HG02840 (cell line): ENCODE data around the gene RBKS.
"Not testable (repeated sequence)": the region's sequence is repeated elsewhere in the genome, so short reads cannot be mapped to it uniquely, and the experiment has no call there.

Experiments
- ATAC-seq: cut with Tn5 transposase; IDR thresholded peaks from one replicate; pipeline ENCODE4 v1.9.1; 2021; ENCODE audit warnings: mild to moderate bottlenecking, moderate library complexity, moderate number of reproducible peaks; ENCODE audit not compliant: unreplicated experiment, low FRiP score

The RBKS gene

DNA sequence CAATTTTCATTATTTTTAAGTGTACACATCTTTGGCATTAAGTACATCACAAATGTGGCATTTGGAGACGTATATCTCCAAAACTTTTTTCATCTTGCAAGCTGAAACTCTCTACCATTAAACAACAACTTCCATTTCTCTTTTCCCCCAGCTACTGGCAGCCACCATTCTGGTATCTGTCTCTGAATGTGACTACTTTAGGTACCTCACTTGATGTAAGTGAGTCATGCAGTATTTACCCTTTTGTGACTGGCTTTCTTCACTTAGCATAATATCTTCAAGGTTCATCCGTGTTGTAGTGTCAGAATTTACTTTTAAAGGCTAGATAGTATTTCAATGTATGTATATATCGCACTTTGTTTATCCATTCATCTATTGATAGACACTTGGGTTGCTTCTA is 17.4 kb upstream of the RBKS start:
- ATAC-seq, result no peak

DNA sequence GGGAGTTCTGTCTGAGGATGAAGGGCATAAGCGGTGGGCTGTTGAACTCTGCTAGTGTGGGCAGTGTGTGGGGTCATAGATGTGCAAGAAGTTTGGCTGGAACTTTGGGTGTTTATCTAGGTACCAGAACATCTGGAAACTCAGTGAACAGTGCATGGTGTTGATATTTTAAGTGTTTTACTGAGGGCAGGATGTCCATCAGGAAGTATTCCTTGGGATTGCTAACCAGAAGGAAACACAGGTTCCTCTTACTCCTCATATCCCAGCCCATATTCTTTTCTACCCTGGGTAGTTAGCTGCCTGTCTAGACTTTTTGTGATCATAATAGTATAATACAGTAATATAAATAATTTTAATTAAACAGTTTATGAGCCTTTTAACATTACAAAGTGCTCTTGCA is 15.9 kb upstream of the RBKS start:
- no peak for ATAC-seq

DNA sequence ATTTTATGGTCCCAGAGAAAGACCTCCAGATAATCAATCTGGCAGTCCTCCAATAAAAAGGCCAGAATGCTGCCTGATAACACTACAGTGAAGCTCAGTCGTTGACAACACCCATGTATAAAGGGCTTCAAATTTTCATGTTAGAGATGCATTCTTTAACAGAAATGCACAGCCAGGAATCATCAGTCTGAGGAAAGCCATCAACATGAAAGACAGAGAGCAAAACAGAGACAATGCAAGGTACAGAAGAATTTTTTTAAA is 14.1 kb upstream of the RBKS start:
- no peak for ATAC-seq

DNA sequence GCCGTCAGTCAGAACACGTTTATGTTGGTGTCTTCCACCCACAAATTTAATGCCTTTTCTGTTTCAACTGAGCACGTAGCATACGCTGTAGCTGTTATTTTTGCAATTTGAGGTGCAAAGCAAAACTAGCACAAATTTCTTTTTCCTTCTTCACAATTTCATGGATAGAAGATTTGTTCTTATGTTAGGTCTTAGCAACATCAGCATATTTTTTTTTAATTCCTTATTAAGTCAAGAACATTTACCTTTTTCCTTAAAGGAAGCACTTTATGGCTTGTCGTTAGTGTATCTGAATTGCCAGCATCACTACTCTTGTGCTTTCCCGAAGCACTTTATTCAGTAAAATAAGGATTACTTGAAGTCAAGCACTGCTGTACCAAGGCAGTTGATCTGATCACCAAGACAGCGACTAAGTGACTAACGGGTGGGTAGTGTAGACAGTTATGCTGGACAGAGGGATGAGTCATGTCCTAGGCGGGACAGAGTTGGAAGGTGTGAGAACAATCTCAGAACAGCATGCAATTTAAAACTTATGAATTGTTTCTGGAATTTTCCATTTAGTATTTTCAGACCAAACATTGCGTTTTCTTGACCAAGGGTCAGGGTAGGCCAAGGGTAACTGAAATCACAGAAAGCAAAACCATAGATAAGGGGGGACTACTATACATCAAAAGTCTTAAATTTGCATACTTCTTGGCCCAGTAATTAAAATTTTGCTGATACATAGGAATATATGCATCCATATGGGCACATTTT is 13.6 kb upstream of the RBKS start:
- no peak for ATAC-seq

DNA sequence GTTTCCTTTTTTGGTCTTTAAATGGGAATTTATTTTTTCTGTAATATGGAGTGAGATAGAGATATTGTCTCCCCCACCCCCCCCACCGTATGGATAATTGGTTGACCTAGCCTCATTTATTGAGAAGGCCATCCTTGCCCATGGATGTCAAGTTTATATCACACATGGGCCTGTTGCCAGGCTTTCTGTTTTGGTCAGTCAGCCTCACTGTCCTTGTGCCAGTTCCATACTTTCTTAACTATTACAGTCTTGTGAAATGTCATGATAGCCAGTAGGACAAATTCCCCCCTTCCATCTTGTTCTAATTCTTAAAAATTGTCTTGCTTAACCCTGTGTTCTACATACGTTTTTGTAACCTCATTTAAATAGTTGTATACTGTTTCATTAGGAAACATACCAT is 12.8 kb upstream of the RBKS start:
- ATAC-seq, result no peak

DNA sequence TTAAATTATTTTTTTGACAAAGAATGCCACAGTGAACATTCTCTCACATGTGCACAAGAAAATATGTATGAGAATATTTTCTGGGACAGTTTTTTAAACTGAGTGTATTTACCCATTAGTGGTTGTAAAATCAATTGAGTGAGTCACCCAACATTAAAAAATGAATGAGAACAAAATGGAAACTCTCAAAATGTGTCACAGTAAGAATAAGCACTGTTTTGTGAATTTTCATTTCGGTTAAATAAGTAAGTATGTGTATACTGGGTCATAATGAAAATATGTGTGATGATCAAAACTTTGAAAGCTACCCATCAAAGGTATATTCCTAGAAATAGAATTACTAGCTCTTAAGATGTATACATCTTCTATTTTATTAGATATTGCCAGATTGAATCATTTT is 11.9 kb upstream of the RBKS start:
- no peak for ATAC-seq

GRCh38 chr2:27901234-27901633 is 11.0 kb upstream of the RBKS start:
- ATAC-seq, result no peak

- no peak for ATAC-seq
These were observed 7.5 kb upstream of the RBKS start for GRCh38 chr2:27897717-27898116.

DNA sequence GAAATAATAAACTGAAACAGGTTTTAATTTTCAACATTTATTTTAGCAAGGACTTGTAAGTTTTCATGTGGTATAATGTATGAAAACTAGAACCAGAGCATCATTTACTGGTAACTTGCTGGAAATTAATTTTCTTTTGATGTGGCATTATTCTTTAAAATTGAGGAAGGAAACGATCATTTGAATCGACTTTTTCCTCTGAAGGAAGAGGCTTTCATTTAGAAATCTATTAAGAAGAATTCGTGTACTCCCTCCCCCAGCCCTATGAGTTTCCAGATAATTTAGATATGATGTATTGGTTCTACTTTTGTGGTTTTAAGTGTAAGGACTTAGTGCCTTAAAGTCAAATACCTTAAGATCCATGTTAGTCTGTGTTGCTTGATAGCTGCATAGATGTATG is 2.8 kb upstream of the RBKS start:
- no peak for ATAC-seq

DNA sequence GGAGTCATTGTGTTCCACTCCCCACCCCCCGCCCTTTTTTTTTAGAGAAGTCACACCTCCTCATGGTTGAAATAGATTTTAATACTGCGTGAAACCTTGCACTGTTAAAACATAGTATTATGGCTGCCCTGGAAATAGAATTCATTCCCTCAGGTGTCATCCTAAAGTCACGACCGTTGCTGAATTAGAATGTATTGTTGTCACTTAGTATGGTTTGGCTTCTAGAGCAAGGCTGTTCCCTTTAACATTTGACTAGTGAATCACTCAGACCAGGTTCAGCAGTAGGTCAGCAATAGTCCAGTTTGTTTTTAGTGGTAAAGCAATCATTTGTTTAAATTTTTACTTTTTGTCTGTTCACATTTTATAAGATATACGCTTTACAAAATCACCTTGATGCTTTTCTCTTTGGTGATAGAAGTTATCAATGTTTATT is 1.5 kb upstream of the RBKS start:
- ATAC-seq, result no peak

DNA sequence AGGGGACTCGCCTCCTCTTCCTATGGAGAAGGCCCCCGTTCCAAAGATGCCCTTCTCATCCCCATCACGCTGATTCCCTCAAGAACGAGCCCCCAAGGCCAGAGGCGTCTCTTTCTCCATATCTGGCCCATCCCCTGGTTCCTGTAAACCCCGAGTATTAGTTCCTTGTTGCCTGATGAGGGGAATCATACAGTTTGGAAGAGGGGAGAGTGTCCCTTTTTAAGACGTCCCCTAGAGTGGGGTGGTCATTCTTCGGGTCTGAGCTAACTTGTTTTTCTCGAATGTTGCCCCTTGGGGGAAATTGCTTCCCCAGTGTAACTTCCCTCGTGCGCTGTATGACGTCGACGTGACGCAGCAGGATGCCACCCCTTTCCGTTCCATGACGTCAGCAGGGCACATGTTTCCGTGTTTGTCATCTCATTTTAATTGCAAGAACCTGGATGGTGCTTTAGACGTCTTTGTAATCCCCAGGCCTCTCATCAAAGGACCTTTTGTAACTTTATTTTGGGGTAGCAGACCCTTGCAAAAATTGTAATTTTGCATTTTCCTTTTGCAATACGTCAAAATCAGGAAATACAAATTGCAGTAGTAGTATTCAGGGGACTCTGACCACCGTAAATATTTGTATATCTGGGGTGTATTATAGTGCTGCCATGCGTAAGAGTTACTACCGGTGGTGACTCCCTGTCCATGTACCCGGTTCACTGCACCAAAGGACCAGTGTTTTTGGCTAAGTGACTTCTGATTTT is 911 bp upstream of the RBKS start:
- peak; percentile 27 for ATAC-seq

DNA sequence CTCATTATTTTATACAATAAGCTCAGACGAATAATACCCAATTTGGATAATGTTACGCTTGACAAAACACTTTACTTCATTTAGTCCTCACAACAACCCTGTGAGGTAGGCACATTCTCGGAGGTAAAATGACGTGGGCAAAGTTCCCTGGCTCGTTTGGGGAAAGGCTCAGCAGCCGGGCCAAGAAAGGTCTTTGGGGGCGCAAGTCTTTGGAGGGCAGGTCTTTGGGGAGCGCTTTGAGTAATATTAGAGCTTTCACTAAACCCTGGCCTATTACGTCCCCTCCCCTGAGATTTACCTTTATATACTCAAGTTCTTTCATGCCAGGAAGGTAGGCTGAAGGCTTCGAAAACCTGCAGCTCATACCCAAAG is 427 bp downstream of the RBKS start:
- no peak for ATAC-seq

- no peak for ATAC-seq
These were observed 1.4 kb downstream of the RBKS start for GRCh38 chr2:27888790-27889189.

DNA sequence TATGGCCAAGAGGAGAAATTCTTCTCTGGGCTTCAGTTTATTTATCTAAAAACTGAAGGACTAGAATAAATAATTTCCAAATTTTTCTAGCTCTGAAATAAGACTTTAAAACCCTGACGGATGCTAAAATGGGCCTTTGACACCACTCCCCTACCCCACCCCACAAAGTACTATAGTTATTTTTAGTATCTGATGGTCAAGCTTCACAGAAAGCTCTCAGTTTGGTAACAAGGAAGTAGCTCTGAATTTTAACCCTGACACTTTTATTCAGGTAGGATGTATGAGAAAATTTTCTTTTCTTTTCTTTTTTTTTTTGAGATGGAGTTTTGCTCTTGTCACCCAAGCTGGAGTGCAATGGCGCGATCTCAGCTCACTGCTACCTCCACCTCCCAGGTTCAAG is 2.4 kb downstream of the RBKS start:
- no peak for ATAC-seq

- ATAC-seq, result no peak
These were observed 3.1 kb downstream of the RBKS start for GRCh38 chr2:27887111-27887510.

DNA sequence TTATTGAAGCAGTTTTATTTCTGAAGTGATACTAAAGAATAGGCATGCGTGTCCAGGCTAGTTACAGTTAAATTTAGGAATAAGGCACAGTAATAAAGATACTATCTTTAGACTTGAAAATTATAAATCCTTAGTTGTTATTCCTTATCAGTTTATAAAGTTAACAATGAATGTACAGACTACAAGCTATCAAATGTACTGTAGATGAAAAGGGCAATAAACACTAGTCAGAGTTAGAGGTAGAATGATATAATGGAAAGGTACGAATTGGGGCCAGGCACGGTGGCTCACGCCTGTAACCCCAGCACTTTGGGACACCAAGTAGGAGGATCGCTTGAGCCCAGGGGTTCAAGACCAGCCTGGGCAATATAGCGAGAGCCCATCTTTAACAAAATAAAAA is 3.9 kb downstream of the RBKS start:
- no peak for ATAC-seq

DNA sequence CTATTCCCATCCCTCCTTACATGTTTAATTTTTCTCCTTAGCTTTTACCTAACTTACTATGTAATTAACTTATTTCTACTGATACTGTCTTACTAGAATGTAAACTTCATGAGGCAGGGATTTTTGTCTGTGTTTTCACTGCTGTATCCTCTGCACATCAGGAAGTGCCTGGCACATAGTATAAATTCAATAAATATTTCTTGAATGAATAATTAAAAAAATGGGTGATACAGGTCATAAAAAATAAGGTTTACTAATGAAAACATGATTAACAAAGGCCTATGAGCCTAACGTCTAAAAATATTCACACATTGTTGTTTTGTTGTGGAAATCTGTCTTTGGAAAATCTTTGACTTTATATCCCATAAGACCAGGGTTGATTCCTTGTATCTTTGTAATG is 4.5 kb downstream of the RBKS start:
- no peak for ATAC-seq

- ATAC-seq, result no peak
These were observed 5.0 kb downstream of the RBKS start for GRCh38 chr2:27885234-27885633.

DNA sequence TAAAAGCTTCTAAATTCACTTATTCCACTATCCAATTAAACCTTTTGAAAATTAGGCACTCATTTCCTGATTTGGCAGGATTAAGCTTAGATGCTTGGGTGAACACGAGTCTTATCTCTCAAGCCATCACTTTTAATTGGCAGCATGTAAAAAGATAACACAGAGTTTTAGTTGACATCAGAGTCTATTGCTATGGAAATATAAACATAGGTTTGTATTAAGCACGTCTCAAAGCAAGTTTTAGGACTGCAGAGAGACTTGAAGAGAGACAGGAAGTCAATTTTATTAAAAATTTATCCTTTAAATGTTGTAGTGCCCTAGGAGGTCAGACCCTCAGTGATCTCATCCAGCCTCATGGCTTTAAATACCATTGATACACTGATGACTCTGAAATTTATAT is 5.6 kb downstream of the RBKS start:
- no peak for ATAC-seq

GRCh38 chr2:27882584-27882922 is 7.6 kb downstream of the RBKS start:
- not testable (repeated sequence) for ATAC-seq

DNA sequence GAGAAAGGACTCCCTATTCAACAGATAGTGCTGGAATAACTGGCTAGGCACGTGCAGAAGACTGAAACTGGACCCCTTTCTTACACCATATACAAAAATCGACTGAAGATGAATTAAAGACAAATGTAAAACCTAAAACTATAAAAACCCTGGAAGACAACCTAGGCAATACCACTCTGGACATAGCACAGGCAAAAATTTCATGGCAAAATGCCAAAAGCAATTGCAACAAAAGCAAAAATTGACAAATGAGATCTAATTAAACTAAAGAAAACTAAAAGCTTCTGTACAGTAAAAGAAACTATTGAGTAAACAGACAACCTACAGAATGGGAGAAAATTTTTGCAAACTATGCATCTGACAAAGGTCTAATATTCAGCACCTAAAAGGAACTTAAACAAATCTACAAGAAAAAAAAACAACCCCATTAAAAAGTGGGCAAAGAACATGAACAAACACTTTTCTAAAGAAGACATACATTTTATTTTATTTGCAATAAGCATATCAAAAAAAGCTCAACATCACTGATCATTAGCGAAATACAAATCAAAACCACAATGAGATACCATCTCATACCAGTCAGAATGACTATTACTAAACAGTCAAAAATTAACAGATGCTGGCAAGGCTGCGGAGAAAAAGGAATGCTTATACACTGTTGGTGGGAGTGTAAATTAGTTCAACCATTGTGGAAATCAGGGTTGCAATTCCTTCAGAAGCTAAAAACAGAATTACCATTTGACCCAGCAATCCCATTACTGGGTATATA is 8.2 kb downstream of the RBKS start:
- ATAC-seq, result not testable (repeated sequence)

DNA sequence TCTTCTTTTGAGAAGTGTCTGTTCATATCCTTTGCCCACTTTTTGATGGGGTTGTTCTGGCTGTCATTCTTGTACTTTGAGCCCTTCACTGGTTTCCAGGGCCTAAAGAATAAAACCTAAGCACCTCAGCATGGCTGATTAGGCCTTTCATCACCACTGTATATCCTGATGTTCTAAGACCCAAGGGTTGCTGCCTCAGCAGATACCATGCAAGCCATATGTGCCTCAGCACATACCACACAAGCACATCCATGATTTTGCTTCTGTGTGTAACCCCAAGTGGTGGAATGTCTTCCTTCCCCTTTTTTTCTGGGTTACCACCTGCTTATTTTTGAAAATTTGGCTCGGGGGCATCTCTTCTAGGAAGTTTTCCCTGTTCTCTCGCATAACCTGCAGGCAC is 11.4 kb downstream of the RBKS start:
- ATAC-seq, result no peak
